GM12892 (cell line): ENCODE measurements around the gene CLEC4M.

Experiments used
- POLR2A ChIP-seq: IDR thresholded peaks from 2 replicates; pipeline ENCODE4 v1.6.1; 2011; ENCODE audit warnings: low read depth, low read length, control low read depth
- POLR2AphosphoS5 ChIP-seq: IDR thresholded peaks from 2 replicates; pipeline ENCODE4 v1.6.1; 2011; ENCODE audit warnings: low read depth, low read length, control low read depth
- TAF1 ChIP-seq: IDR thresholded peaks from 2 replicates; pipeline ENCODE4 v1.6.1; 2011; ENCODE audit warnings: low read depth, mild to moderate bottlenecking, control low read depth, low read length, borderline replicate concordance

- no peak for TF ChIP-seq POLR2AphosphoS5
- TF ChIP-seq POLR2A, result no peak
- TF ChIP-seq TAF1, result no peak
These were observed 43.2 kb downstream of the CLEC4M start for GRCh38 chr19:7806234-7806633.
